H1 (cell line): ENCODE data around the gene PLEKHG5. TPM values are rescaled to one million over a fixed set of nuclear protein-coding genes. Genes with fewer than 3 reads are reported as not detected.

Source experiments
- CTCF ChIA-PET: fragments of 300-600 bp; sonication (Branson Sonifier 250); formaldehyde crosslinking; loops from one replicate; lab custom pipeline; 2021; ENCODE audit not compliant: partially characterized antibody; lab: Charles Lee
- POLR2A ChIA-PET: fragments of 300-600 bp; sonication (Branson Sonifier 250); formaldehyde crosslinking; loops from one replicate; lab custom pipeline; 2021; ENCODE audit warnings: inconsistent platforms; ENCODE audit not compliant: partially characterized antibody; lab: Charles Lee
- DNase-seq, 2 experiments: peaks; one replicate each; pipeline versions ENCODE4 v3.0.0 to v3.0.0-alpha.2; 2010 to 2022; ENCODE audit warnings: low spot score in 2 of 2, low read depth in 1 of 2, mixed read lengths in 1 of 2
- FAIRE-seq: peaks from 2 replicates; lab custom pipeline; 2011; peaks lifted over from hg19 to GRCh38; lab: Jason Lieb, UNC
- H2AFZ ChIP-seq: 2 replicates; pipeline ENCODE4 v1.8.1; 2012; ENCODE audit warnings: low read length, inconsistent platforms
- H2AK5ac ChIP-seq: 2 replicates; pipeline ENCODE4 v1.6.1; 2013; ENCODE audit warnings: low read depth, low read length
- H2BK120ac ChIP-seq: replicated peaks from 2 replicates; pipeline ENCODE3; 2013; ENCODE audit warnings: low read depth, low read length, inconsistent platforms
- H2BK12ac ChIP-seq: 2 replicates; pipeline ENCODE4 v1.6.1; 2013; ENCODE audit warnings: low read depth, low read length
- H2BK15ac ChIP-seq: 2 replicates; pipeline ENCODE4 v1.6.1; 2013; ENCODE audit warnings: low read length
- H2BK20ac ChIP-seq: 2 replicates; pipeline ENCODE4 v1.6.1; 2013; ENCODE audit warnings: low read length
- H2BK5ac ChIP-seq: 2 replicates; pipeline ENCODE4 v1.6.1; 2013; ENCODE audit warnings: low read depth, low read length
- H3K14ac ChIP-seq: 2 replicates; pipeline ENCODE4 v1.6.1; 2013; ENCODE audit warnings: inconsistent platforms; ENCODE audit not compliant: insufficient read length
- H3K18ac ChIP-seq: 2 replicates; pipeline ENCODE4 v1.6.1; 2013; ENCODE audit warnings: low read length; ENCODE audit errors: extremely low read depth
- H3K23ac ChIP-seq: 2 replicates; pipeline ENCODE4 v1.6.1; 2013; ENCODE audit warnings: inconsistent platforms; ENCODE audit not compliant: insufficient read length
- H3K23me2 ChIP-seq: 2 replicates; pipeline ENCODE4 v1.6.1; 2013; ENCODE audit warnings: low read depth, low read length
- H3K27ac ChIP-seq: 2 replicates; pipeline ENCODE4 v1.6.1; 2011; ENCODE audit warnings: low read depth, low read length, inconsistent platforms
- H3K27me3 ChIP-seq, 4 experiments: replicated peaks in 1 of 4; 1 replicate in 1 of 4; 2 replicates in 3 of 4; pipeline versions ENCODE4 v1.6.1 to v1.8.1; 2011 to 2013; ENCODE audit warnings: low read length in 3 of 4, mild to moderate bottlenecking in 3 of 4, inconsistent platforms in 2 of 4, mixed read lengths in 2 of 4, moderate library complexity in 1 of 4; ENCODE audit not compliant: control insufficient read depth in 3 of 4, insufficient read depth in 3 of 4; ENCODE audit errors: extremely low read depth in 1 of 4
- H3K36me3 ChIP-seq, 4 experiments: 2 replicates each; pipeline versions ENCODE4 v1.6.1 to v1.8.1; 2011 to 2013; ENCODE audit warnings: mild to moderate bottlenecking in 4 of 4, low read length in 3 of 4, moderate library complexity in 2 of 4, control low read depth in 1 of 4, inconsistent platforms in 1 of 4; ENCODE audit not compliant: insufficient read depth in 4 of 4, control insufficient read depth in 2 of 4
- H3K4ac ChIP-seq: replicated peaks from 2 replicates; pipeline ENCODE3; 2013; ENCODE audit warnings: low read length, low read depth, mixed read lengths, inconsistent platforms; ENCODE audit not compliant: insufficient read length
- H3K4me1 ChIP-seq, 4 experiments: replicated peaks in 1 of 4; 1 replicate in 1 of 4; 2 replicates in 3 of 4; pipeline versions ENCODE4 v1.6.1 to v1.8.1; 2011 to 2013; ENCODE audit warnings: low read length in 3 of 4, inconsistent platforms in 2 of 4, mixed read lengths in 1 of 4; ENCODE audit not compliant: insufficient read depth in 4 of 4, control insufficient read depth in 3 of 4
- H3K4me2 ChIP-seq, 2 experiments: 2 replicates each; pipeline versions ENCODE4 v1.6.1 to v1.8.1; 2011 to 2013; ENCODE audit warnings: low read depth in 2 of 2, low read length in 2 of 2, control low read depth in 1 of 2, inconsistent platforms in 1 of 2, mild to moderate bottlenecking in 1 of 2; ENCODE audit not compliant: insufficient read depth in 1 of 2
- H3K4me3 ChIP-seq, 4 experiments: fragments of 200-600, 300-600 bp in 1 of 4; sonication (generic), shearing (Covaris generic), sonication (Bioruptor Twin) in 1 of 4; 2 replicates each; pipeline versions ENCODE4 v1.5.1 to v1.8.1; 2011 to 2016; ENCODE audit warnings: low read length in 4 of 4, low read depth in 3 of 4, control low read depth in 2 of 4, inconsistent platforms in 2 of 4, mild to moderate bottlenecking in 2 of 4, mixed read lengths in 1 of 4, moderate library complexity in 1 of 4; ENCODE audit not compliant: insufficient read depth in 2 of 4; ENCODE audit errors: extremely low read depth in 1 of 4
- H3K56ac ChIP-seq: replicated peaks from 2 replicates; pipeline ENCODE3; 2013; ENCODE audit warnings: low read depth, mild to moderate bottlenecking, mixed read lengths, low read length, inconsistent platforms; ENCODE audit not compliant: insufficient read length
- H3K79me1 ChIP-seq: 2 replicates; pipeline ENCODE4 v1.6.1; 2013; ENCODE audit warnings: low read depth, low read length, control low read depth
- H3K79me2 ChIP-seq, 2 experiments: 2 replicates each; pipeline versions ENCODE4 v1.6.1 to v1.8.1; 2012 to 2013; ENCODE audit warnings: low read length in 2 of 2, mild to moderate bottlenecking in 2 of 2, inconsistent platforms in 1 of 2; ENCODE audit not compliant: insufficient read depth in 2 of 2, control insufficient read depth in 1 of 2
- H3K9ac ChIP-seq, 4 experiments: replicated peaks in 1 of 4; 1 replicate in 1 of 4; 2 replicates in 3 of 4; pipeline versions ENCODE4 v1.6.1 to v1.8.1; 2011 to 2013; ENCODE audit warnings: low read depth in 3 of 4, low read length in 3 of 4, control low read depth in 2 of 4, mild to moderate bottlenecking in 2 of 4, moderate library complexity in 2 of 4, inconsistent platforms in 1 of 4; ENCODE audit errors: extremely low read depth in 1 of 4
- H3K9me3 ChIP-seq, 2 experiments: 2 replicates each; pipeline versions ENCODE4 v1.6.1 to v1.8.1; 2012 to 2013; ENCODE audit warnings: mild to moderate bottlenecking in 2 of 2, moderate library complexity in 2 of 2, control low read depth in 1 of 2, inconsistent platforms in 1 of 2, low read depth in 1 of 2, low read length in 1 of 2, mixed read lengths in 1 of 2; ENCODE audit not compliant: insufficient read depth in 2 of 2
- H4K20me1 ChIP-seq, 2 experiments: replicated peaks in 1 of 2; 2 replicates each; pipeline versions ENCODE3 to v1.8.1; 2011 to 2013; ENCODE audit warnings: inconsistent platforms in 2 of 2, low read length in 2 of 2, mild to moderate bottlenecking in 1 of 2; ENCODE audit not compliant: insufficient read depth in 2 of 2, control insufficient read depth in 1 of 2
- H4K5ac ChIP-seq: 2 replicates; pipeline ENCODE4 v1.6.1; 2013; ENCODE audit warnings: low read length, low read depth, mixed read lengths, inconsistent platforms; ENCODE audit not compliant: insufficient read length
- H4K8ac ChIP-seq: 2 replicates; pipeline ENCODE4 v1.8.0; 2013; ENCODE audit warnings: mild to moderate bottlenecking, moderate library complexity, low read length, inconsistent platforms; ENCODE audit not compliant: insufficient read depth; ENCODE audit errors: extremely low read depth
- H4K91ac ChIP-seq: replicated peaks from 2 replicates; pipeline ENCODE3; 2013; ENCODE audit warnings: low read length, mixed read lengths, inconsistent platforms; ENCODE audit not compliant: insufficient read length
- SP1 ChIP-seq: IDR thresholded peaks from 2 replicates; pipeline ENCODE4 v1.6.1; 2011; ENCODE audit warnings: low read depth, low read length
- WGBS, 2 experiments: shearing (Covaris generic) in 1 of 2; methylation state at CpG; one replicate each; pipeline versions ENCODE4 v1.1.6 to v1.1.7; 2013 to 2015; ENCODE audit warnings: low lambda C conversion rate in 2 of 2, mixed read lengths in 2 of 2, inconsistent platforms in 1 of 2, low coverage in 1 of 2, missing lambda C conversion rate in 1 of 2; ENCODE audit not compliant: insufficient replicate concordance in 2 of 2, insufficient coverage in 1 of 2, insufficient read length in 1 of 2; ENCODE audit errors: extremely low coverage in 1 of 2, missing lambda C conversion rate in 1 of 2; 5-methylcytosine and 5-hydroxymethylcytosine counted together
- polyA plus RNA-seq, 7 experiments: library from polyadenylated mRNA; depleted of rRNA in 3 of 7; stranded (reverse) in 5 of 7; unstranded in 2 of 7; fragments of >200 nt in 5 of 7; fragments of 200-250 nt in 2 of 7; gene quantifications; 1 replicate in 5 of 7; 2 replicates in 1 of 7; 4 replicates in 1 of 7; pipeline versions ENCODE4 v1.2.1 to v1.2.3, GENCODE V29; 2011 to 2013; ENCODE audit warnings: missing spikeins in 2 of 7, mixed read lengths in 2 of 7
- total RNA-seq: library from RNA; stranded (reverse); fragmentation: NEBNext Ultra II Directional; extraction: Animal tissue kit (Norgen Biotek cat#: 25700); gene quantifications from 2 replicates; pipeline ENCODE4 v1.2.1, GENCODE V29; 2021

The PLEKHG5 gene
- total and polyA plus RNA-seq, 2 of the 8 experiments (the other 6 are each of a cell fraction or from before 2014, with no cell fraction given), result 10.4 to 13.8 TPM

GRCh38 chr1:6423321-6423999 lies 68.0 kb downstream of the PLEKHG5 start:
- POLR2A ChIA-PET, result interaction anchor here (0.7 to 3.4 kb wide), 3 partner anchors 16 to 225 kb away, joined by 3 to 15 read pairs (median 4); no protein-coding TSS in a partner anchor
- H3K27ac ChIP-seq, result no peak overlapping the region
- peak; percentile 57 to 92 for DNase-seq
- H3K18ac ChIP-seq, result no peak overlapping the region
- no peak overlapping the region for H3K56ac ChIP-seq
- CTCF ChIA-PET, result interaction anchor here (0.7 to 58.4 kb wide), 37 partner anchors 10 to 1512 kb away, joined by 3 to 1769 read pairs (median 4); partner anchors contain the start of genes TNFRSF25 and ZBTB48
- H4K8ac ChIP-seq, result peak overlapping the region; percentile 48
- no peaks in the 10 kb centered on the region for H3K9me3 ChIP-seq
- no peak overlapping the region for H2AFZ ChIP-seq
- no peak overlapping the region for H4K91ac ChIP-seq
- peak overlapping the region; percentile 26 to 67 for H3K4me2 ChIP-seq
- H3K4ac ChIP-seq, result no peak overlapping the region
- peaks cover 0 to 30% (median 11%) of the 10 kb centered on the region in 4 experiments; a peak in 5 of 7 replicates for H3K4me1 ChIP-seq
- H3K23me2 ChIP-seq, result peaks cover 17% of the 10 kb centered on the region; the same call in 1 of the 2 replicates
- H2BK5ac ChIP-seq, result no peak overlapping the region
- no peak overlapping the region for H2AK5ac ChIP-seq
- 19% methylated on average over 24 of the region's 24 CpGs; no CpG with 5 or more reads in 1 of the 2 experiments for WGBS, 2 experiments
- H2BK120ac ChIP-seq, result peak overlapping the region; percentile 33
- H3K27me3 ChIP-seq, result peaks cover 63 to 87% (median 79%) of the 10 kb centered on the region in 4 experiments
- 0 out of 2 replicates have a peak overlapping the region, but pooled peaks have one; percentile 50 for H2BK12ac ChIP-seq
- FAIRE-seq, result no peak
- H3K14ac ChIP-seq, result no peak overlapping the region
- H4K20me1 ChIP-seq, result peaks cover 0 to 7% of the 10 kb centered on the region in 2 experiments
- H2BK20ac ChIP-seq, result no peak overlapping the region
- 0 out of 2 replicates have a peak overlapping the region, but pooled peaks have one; percentile 72 for H2BK15ac ChIP-seq
- H3K9ac ChIP-seq, result no peak overlapping the region
- H3K79me2 ChIP-seq, result no peaks in the 10 kb centered on the region
- peak overlapping the region in 3 of 4 experiments; percentile 15 to 52 (median 19); a peak in 5 of 8 replicates for H3K4me3 ChIP-seq
- no peak overlapping the region for H4K5ac ChIP-seq
- H3K36me3 ChIP-seq, result peaks cover 0 to 12% (median 0%) of the 10 kb centered on the region in 4 experiments; a peak in 1 of 8 replicates
- no peaks in the 10 kb centered on the region for H3K79me1 ChIP-seq
- no peak overlapping the region for H3K23ac ChIP-seq
- no peak for TF ChIP-seq SP1
